H1 (cell line): ENCODE data around the gene LCT. TPM values are rescaled to one million over a fixed set of nuclear protein-coding genes. Genes with fewer than 3 reads are reported as not detected.
A peak's percentile ranks its signal among the peaks of the same experiment; 100 is the strongest.

Source experiments
- CHD7 ChIP-seq: fragments of 300-600 bp; sonication (generic); IDR thresholded peaks from 2 replicates; pipeline ENCODE4 v1.7.1; 2012; ENCODE audit warnings: low read length, moderate library complexity, mild to moderate bottlenecking, inconsistent platforms; ENCODE audit not compliant: insufficient replicate concordance
- CREB1 ChIP-seq: IDR thresholded peaks from 2 replicates; pipeline ENCODE4 v1.6.1; 2012; ENCODE audit warnings: inconsistent platforms
- EP300 ChIP-seq, 2 experiments: IDR thresholded peaks; 1 replicate in 1 of 2; 2 replicates in 1 of 2; pipeline ENCODE4 v1.6.1; 2011 to 2012; ENCODE audit warnings: low read depth in 2 of 2, low read length in 2 of 2, mild to moderate bottlenecking in 2 of 2, borderline replicate concordance in 1 of 2, inconsistent platforms in 1 of 2, moderate library complexity in 1 of 2
- KDM5A ChIP-seq: fragments of 200-600 bp; IDR thresholded peaks from 2 replicates; pipeline ENCODE4 v1.7.1; 2012; ENCODE audit warnings: mild to moderate bottlenecking, low read length, inconsistent platforms, mixed read lengths
- TAF1 ChIP-seq: IDR thresholded peaks from 2 replicates; pipeline ENCODE4 v1.6.1; 2011; ENCODE audit warnings: mild to moderate bottlenecking, low read depth, low read length
- TAF7 ChIP-seq: optimal IDR thresholded peaks from 2 replicates; pipeline ENCODE3; 2011; ENCODE audit warnings: low read depth, mild to moderate bottlenecking, inconsistent platforms, low read length, moderate library complexity, borderline replicate concordance
- USF2 ChIP-seq: IDR thresholded peaks from 2 replicates; pipeline ENCODE4 v1.6.1; 2011; ENCODE audit warnings: low read length, improper control_type of control experiment
- polyA plus RNA-seq, 7 experiments: library from polyadenylated mRNA; depleted of rRNA in 3 of 7; stranded (reverse) in 5 of 7; unstranded in 2 of 7; fragments of >200 nt in 5 of 7; fragments of 200-250 nt in 2 of 7; gene quantifications; 1 replicate in 5 of 7; 2 replicates in 1 of 7; 4 replicates in 1 of 7; pipeline versions ENCODE4 v1.2.1 to v1.2.3, GENCODE V29; 2011 to 2013; ENCODE audit warnings: missing spikeins in 2 of 7, mixed read lengths in 2 of 7
- total RNA-seq: library from RNA; stranded (reverse); fragmentation: NEBNext Ultra II Directional; extraction: Animal tissue kit (Norgen Biotek cat#: 25700); gene quantifications from 2 replicates; pipeline ENCODE4 v1.2.1, GENCODE V29; 2021

LCT gene
- total and polyA plus RNA-seq, 2 of the 8 experiments (the other 6 are each of a cell fraction or from before 2014, with no cell fraction given), result 0.06 TPM; not detected in 1

GRCh38 chr2:135741395-135742324, 95.3 kb downstream of the LCT start, which contains the start of gene UBXN4 (continued):
- TF ChIP-seq USF2, result no peak
- no peak for TF ChIP-seq KDM5A
- peak; percentile 52 for TF ChIP-seq CHD7
- peak; percentile 81 for TF ChIP-seq TAF1
- no peak for TF ChIP-seq TAF7
- peak; percentile 87 for TF ChIP-seq CREB1
- TF ChIP-seq EP300 (IDR thresholded peaks at IDR 0.05; ENCODE audit: borderline replicate concordance in 1 of 2, low read depth in 2 of 2, low read length in 2 of 2), result no peak
